ENCODE results near the gene IGLL5. TPM values are rescaled to one million over a fixed set of nuclear protein-coding genes. Genes with fewer than 3 reads are reported as not detected.

Gene IGLL5
- total and polyA plus RNA-seq, 9 of the 15 experiments (the other 6 are each of a cell fraction or from before 2014, with no cell fraction given) = not detected

DNA sequence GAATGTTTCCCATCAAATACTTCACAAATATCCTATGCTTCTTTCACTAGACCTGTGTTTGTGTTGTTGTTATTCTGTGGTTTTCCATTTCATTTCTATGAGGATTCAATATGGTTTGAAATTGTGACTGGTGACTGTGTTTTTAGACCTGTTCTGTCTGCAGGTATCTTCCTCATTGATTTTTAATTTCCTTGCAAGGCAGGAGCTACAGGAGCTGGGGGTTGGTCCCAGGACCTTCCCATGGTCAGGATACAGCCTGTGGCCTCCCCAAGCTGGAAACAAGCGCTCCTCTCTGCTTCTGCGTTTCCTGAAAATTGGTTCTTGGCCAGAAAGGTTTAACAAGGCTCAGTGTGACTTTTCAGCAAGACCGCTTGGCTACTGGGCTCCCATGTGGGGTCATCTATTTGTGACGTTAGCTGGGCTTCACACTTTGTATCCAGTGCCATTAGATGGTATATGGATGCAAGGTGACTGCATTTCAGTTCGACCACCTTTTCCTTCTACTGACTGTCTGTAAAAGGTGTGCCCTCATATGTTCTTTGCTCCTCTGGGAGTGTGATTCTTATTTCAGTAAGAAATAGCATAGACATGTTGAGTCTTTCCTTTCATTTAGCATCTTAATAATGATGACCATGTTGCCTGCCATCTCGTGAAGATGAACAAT is 21.5 kb downstream of the IGLL5 start:
- Histone ChIP-seq H3K4me2 (ENCODE audit: insufficient read depth, low read length) (no peak overlapping the region), H3K4me1 (replicated peaks in 1 of 2; ENCODE audit: control insufficient read depth in 2 of 2, insufficient read depth in 2 of 2, low read length in 2 of 2) (no peaks in the 10 kb centered on the region), H4K20me1 (replicated peaks; ENCODE audit: control insufficient read depth, insufficient read depth, low read length) (peaks cover 67% of the 10 kb centered on the region), H3K27me3 (ENCODE audit: control insufficient read depth in 2 of 2, insufficient read depth in 2 of 2, low read length in 2 of 2) (peaks cover 45 to 73% of the 10 kb centered on the region in 2 experiments), H3K9me1 (ENCODE audit: control insufficient read depth, insufficient read depth, low read length) (peaks cover 3% of the 10 kb centered on the region), H3K36me3 (ENCODE audit: control insufficient read depth, insufficient read depth, low read length) (no peaks in the 10 kb centered on the region), H3K27ac (ENCODE audit: extremely low read depth, low read depth, low read length) (no peak overlapping the region), H3K79me2 (ENCODE audit: control insufficient read depth, insufficient read depth, low read length) (no peaks in the 10 kb centered on the region), H3K9me3 (replicated peaks; ENCODE audit: control insufficient read depth, insufficient read depth, low read depth, low read length) (no peaks in the 10 kb centered on the region), H2AFZ (ENCODE audit: low read depth, low read length) (no peak overlapping the region), H3K4me3 (no peak overlapping the region), H3K9ac (ENCODE audit: insufficient read depth in 1 of 2, low read depth in 2 of 2, low read length in 2 of 2) (no peak overlapping the region)
- CTCF ChIA-PET (ENCODE audit: low intra/inter-chr PET ratio) = no interaction called here
- no TSS peak for BruUV-seq (replicated peaks)
- FAIRE-seq (no peak), ATAC-seq (no peak), DNase-seq (ENCODE audit: extremely low read depth in 1 of 4, low spot score in 3 of 4) (peak in 3 of 4 experiments; percentile 61 to 62 (median 61))
- whole genome bisulfite sequencing (ENCODE audit: insufficient coverage, low coverage, missing lambda C conversion rate) = under 1% methylated on average over 6 of the region's 6 CpGs
- TF ChIP-seq ZNF184 (CRISPR knock-in tag; IDR thresholded peaks at IDR 0.05) (peak; percentile 27; the same call in 1 of the 2 replicates), COPS2 (conservative IDR thresholded peaks at IDR 0.05) (no peak), KAT8 (IDR thresholded peaks at IDR 0.05; ENCODE audit: low read depth) (no peak), MCM7 (IDR thresholded peaks at IDR 0.05) (peak in 1 of 2 experiments; percentile 92; a peak in 2 of 4 replicates), RB1 (IDR thresholded peaks at IDR 0.05; ENCODE audit: low read depth) (0 out of 2 replicates have a peak, but pooled peaks have one; percentile 20), ETS2 (tag; IDR thresholded peaks at IDR 0.05; ENCODE audit: borderline replicate concordance, poor library complexity, severe bottlenecking) (no peak), BCLAF1 (IDR thresholded peaks at IDR 0.05; ENCODE audit: borderline replicate concordance in 1 of 2, control insufficient read depth in 1 of 2, low read depth in 2 of 2, low read length in 1 of 2) (no peak), ZBTB34 (CRISPR knock-in tag; IDR thresholded peaks at IDR 0.05) (no peak)
- TF ChIP-seq, protein P1, sequence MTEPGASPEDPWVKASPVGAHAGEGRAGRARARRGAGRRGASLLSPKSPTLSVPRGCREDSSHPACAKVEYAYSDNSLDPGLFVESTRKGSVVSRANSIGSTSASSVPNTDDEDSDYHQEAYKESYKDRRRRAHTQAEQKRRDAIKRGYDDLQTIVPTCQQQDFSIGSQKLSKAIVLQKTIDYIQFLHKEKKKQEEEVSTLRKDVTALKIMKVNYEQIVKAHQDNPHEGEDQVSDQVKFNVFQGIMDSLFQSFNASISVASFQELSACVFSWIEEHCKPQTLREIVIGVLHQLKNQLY (CRISPR knock-in tag; conservative IDR thresholded peaks at IDR 0.05) = peak in 1 of 2 experiments; percentile 37; a peak in 1 of 4 replicates
- POLR2A ChIA-PET = interaction anchor here (0.6 to 1.6 kb wide), 9 partner anchors 8 to 361 kb away, joined by 3 to 5 read pairs (median 4); no protein-coding TSS in a partner anchor
- intact Hi-C loops (cut with micrococcal nuclease) = loop anchor here (2.0 kb wide), 2 partner anchors 14 to 22 kb away; partner anchors contain the start of gene IGLL5
- in situ Hi-C loops (cut with MboI) = no loop called here

Measured in K562 (cell line).